Activated T-cell treated with anti-CD3 and anti-CD28 coated beads for 24 hours (primary cell): ENCODE measurements around the gene RGR.

ENCODE experiments used
- DNase-seq: peaks from one replicate; pipeline ENCODE4 v3.0.0-alpha.2; 2020; ENCODE audit warnings: low read depth

Gene RGR

GRCh38 chr10:84221916-84222315, 22.9 kb upstream of the RGR start:
- no peak for DNase-seq

GRCh38 chr10:84224411-84225028, 20.3 kb upstream of the RGR start:
- no peak for DNase-seq

- no peak for DNase-seq
Measured at GRCh38 chr10:84225427-84226173, 19.3 kb upstream of the RGR start, which contains the start of gene LRIT2. TSS of gene LRIT2 (minus strand) at chr10:84225544. CDS start at chr10:84225520, 24 bp downstream.

- DNase-seq: no peak
Measured at GRCh38 chr10:84226616-84227015, 18.2 kb upstream of the RGR start.

- no peak for DNase-seq
Measured at GRCh38 chr10:84227810-84228209, 17.0 kb upstream of the RGR start.

GRCh38 chr10:84230359-84230758, 14.5 kb upstream of the RGR start:
- DNase-seq: no peak

- no peak for DNase-seq
Measured at GRCh38 chr10:84232376-84232775, 12.5 kb upstream of the RGR start.

GRCh38 chr10:84233940-84234339, 10.9 kb upstream of the RGR start:
- no peak for DNase-seq

- no peak for DNase-seq
Measured at GRCh38 chr10:84234479-84234878, 10.4 kb upstream of the RGR start.

GRCh38 chr10:84235096-84235495, 9.8 kb upstream of the RGR start:
- DNase-seq: no peak

GRCh38 chr10:84236807-84237198, 8.1 kb upstream of the RGR start:
- no peak for DNase-seq

- no peak for DNase-seq
Measured at GRCh38 chr10:84237199-84238051, 7.4 kb upstream of the RGR start.

GRCh38 chr10:84238909-84239308, 5.9 kb upstream of the RGR start:
- no peak for DNase-seq

- DNase-seq: no peak
Measured at GRCh38 chr10:84241185-84241790, 3.6 kb upstream of the RGR start, which contains the start of gene LRIT1. TSS of gene LRIT1 (minus strand) at chr10:84241546. CDS start at chr10:84241439, 107 bp downstream.

GRCh38 chr10:84243759-84244158, 1.1 kb upstream of the RGR start:
- no peak for DNase-seq

GRCh38 chr10:84247496-84247895, 2.6 kb downstream of the RGR start:
- no peak for DNase-seq

- DNase-seq: no peak
Measured at GRCh38 chr10:84248794-84249193, 3.9 kb downstream of the RGR start.

GRCh38 chr10:84254552-84255478, 10.0 kb downstream of the RGR start:
- no peak for DNase-seq

GRCh38 chr10:84256510-84257342, 11.9 kb downstream of the RGR start:
- peak; percentile 20 for DNase-seq

- DNase-seq: no peak
Measured at GRCh38 chr10:84257343-84258020, 12.6 kb downstream of the RGR start.
